ENCODE results near the gene POU3F1.

DNA sequence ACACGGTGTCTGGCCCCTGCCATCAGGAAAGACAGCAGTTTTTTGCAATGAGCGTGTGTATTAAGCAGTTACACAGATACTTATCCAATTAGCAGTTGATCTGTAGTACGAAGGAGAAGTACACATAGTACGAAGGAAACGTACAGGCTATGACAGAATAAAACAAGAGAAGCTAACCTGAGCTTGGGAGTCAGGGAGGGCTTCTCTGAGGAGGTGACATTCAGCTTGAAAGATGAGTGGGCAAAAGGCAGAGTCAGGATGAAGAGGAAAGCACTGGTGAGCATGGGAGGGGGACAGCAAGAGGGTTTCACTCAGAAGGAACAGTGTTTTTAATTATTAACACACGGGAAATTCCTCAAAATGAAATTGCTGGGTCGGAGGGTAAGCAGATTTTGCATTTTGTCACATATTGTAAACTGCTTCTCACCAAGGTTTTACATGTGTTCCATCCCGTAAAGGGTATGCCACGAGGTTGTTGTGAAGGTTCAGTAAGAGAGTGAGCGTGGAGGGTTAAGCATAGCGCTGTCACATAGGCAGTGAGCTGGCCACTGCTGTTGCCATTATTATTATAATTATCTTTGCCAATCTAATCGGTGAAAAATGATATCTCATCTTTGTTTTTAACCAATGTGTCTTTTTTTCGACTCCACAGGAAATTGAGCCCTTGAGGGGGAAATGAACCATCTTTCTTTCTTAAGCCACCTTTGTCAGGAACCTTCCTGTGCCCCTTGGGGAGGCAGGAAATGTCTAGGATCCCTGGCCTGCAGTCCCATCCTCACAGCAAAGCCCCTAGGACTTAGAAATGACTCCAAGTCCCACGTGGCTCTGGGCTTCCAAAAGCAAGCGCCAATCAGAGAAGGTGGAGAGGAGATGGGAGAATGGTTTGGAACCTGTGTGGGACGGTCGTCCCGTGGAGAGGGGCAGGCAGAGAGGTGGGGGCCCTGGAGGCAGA, 47.3 kb upstream of the POU3F1 start:
- TF ChIP-seq, protein P1, sequence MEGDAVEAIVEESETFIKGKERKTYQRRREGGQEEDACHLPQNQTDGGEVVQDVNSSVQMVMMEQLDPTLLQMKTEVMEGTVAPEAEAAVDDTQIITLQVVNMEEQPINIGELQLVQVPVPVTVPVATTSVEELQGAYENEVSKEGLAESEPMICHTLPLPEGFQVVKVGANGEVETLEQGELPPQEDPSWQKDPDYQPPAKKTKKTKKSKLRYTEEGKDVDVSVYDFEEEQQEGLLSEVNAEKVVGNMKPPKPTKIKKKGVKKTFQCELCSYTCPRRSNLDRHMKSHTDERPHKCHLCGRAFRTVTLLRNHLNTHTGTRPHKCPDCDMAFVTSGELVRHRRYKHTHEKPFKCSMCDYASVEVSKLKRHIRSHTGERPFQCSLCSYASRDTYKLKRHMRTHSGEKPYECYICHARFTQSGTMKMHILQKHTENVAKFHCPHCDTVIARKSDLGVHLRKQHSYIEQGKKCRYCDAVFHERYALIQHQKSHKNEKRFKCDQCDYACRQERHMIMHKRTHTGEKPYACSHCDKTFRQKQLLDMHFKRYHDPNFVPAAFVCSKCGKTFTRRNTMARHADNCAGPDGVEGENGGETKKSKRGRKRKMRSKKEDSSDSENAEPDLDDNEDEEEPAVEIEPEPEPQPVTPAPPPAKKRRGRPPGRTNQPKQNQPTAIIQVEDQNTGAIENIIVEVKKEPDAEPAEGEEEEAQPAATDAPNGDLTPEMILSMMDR (IDR thresholded peaks at IDR 0.05): no peak
- no peak for TF ChIP-seq POLR2A (IDR thresholded peaks at IDR 0.05)

Data from Peyer's patch (tissue), 4 donors.